ENCODE measurements around the gene FAM216B. TPM values are rescaled to one million over a fixed set of nuclear protein-coding genes. Genes with fewer than 3 reads are reported as not detected.

The FAM216B gene
- total RNA-seq, 1 experiment from 2014 or later = not detected

- Histone ChIP-seq H3K4me1 (ENCODE audit: insufficient read depth, low read length, poor library complexity, severe bottlenecking) (no peaks in the 10 kb centered on the region), H3K27me3 (replicated peaks; ENCODE audit: insufficient read depth, low read depth, low read length, poor library complexity) (no peaks in the 10 kb centered on the region), H3K9me3 (ENCODE audit: low read depth, low read length, poor library complexity, severe bottlenecking) (no peaks in the 10 kb centered on the region), H3K4me3 (ENCODE audit: low read depth, low read length, poor library complexity, severe bottlenecking) (no peak overlapping the region), H3K36me3 (ENCODE audit: insufficient read depth, low read length, poor library complexity, severe bottlenecking) (no peaks in the 10 kb centered on the region), H3K27ac (ENCODE audit: low read depth, low read length, poor library complexity, severe bottlenecking) (no peak overlapping the region)
- no peak for DNase-seq (ENCODE audit: low spot score)
- TF ChIP-seq, protein P1, sequence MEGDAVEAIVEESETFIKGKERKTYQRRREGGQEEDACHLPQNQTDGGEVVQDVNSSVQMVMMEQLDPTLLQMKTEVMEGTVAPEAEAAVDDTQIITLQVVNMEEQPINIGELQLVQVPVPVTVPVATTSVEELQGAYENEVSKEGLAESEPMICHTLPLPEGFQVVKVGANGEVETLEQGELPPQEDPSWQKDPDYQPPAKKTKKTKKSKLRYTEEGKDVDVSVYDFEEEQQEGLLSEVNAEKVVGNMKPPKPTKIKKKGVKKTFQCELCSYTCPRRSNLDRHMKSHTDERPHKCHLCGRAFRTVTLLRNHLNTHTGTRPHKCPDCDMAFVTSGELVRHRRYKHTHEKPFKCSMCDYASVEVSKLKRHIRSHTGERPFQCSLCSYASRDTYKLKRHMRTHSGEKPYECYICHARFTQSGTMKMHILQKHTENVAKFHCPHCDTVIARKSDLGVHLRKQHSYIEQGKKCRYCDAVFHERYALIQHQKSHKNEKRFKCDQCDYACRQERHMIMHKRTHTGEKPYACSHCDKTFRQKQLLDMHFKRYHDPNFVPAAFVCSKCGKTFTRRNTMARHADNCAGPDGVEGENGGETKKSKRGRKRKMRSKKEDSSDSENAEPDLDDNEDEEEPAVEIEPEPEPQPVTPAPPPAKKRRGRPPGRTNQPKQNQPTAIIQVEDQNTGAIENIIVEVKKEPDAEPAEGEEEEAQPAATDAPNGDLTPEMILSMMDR (conservative IDR thresholded peaks at IDR 0.05; ENCODE audit: low read depth, low read length) = no peak
- no peak for TF ChIP-seq EZH2 (IDR thresholded peaks at IDR 0.05; ENCODE audit: borderline replicate concordance, low read depth, low read length, poor library complexity, severe bottlenecking)
- ChIA-PET POLR2A (ENCODE audit: low non-redundant PET) (no interaction called here), CTCF (no interaction called here)
- intact Hi-C loops (cut with micrococcal nuclease; ENCODE audit: unreplicated experiment) = no loop called here
- no TSS peak for BruUV-seq (replicated peaks)
Measured at GRCh38 chr13:42745655-42746054, 35.7 kb upstream of the FAM216B start.

DNA sequence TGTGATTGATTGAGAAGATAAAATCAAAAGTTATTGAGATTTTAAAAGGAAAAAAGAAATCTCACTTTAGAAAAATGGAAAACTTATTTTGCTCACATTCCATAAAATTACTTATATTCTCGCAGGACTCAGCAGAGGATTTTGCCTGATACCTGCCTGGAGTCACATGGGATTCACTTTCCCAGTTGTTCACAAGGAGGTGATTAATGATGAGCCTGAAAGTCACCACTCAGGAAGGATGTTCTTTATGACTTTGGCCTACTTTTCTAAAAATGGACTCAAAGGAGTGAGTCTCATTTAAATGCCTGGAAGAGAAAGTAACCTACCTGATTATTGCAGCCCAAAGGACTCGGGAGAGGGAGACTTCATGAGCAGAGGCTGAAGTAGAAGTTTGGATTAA, 34.5 kb upstream of the FAM216B start:
- BruUV-seq (replicated peaks) = no TSS peak
- intact Hi-C loops (cut with micrococcal nuclease; ENCODE audit: unreplicated experiment) = no loop called here
- DNase-seq (ENCODE audit: low spot score) = no peak
- TF ChIP-seq, protein P1 (conservative IDR thresholded peaks at IDR 0.05; ENCODE audit: low read depth, low read length) = no peak
- no peak for TF ChIP-seq EZH2 (IDR thresholded peaks at IDR 0.05; ENCODE audit: borderline replicate concordance, low read depth, low read length, poor library complexity, severe bottlenecking)
- H3K27me3 ChIP-seq (replicated peaks; ENCODE audit: insufficient read depth, low read depth, low read length, poor library complexity) = no peaks in the 10 kb centered on the region
- no peaks in the 10 kb centered on the region for H3K4me1 ChIP-seq (ENCODE audit: insufficient read depth, low read length, poor library complexity, severe bottlenecking)
- H3K36me3 ChIP-seq (ENCODE audit: insufficient read depth, low read length, poor library complexity, severe bottlenecking) = no peaks in the 10 kb centered on the region
- CTCF ChIA-PET = no interaction called here
- no peaks in the 10 kb centered on the region for H3K9me3 ChIP-seq (ENCODE audit: low read depth, low read length, poor library complexity, severe bottlenecking)
- H3K4me3 ChIP-seq (ENCODE audit: low read depth, low read length, poor library complexity, severe bottlenecking) = no peak overlapping the region
- H3K27ac ChIP-seq (ENCODE audit: low read depth, low read length, poor library complexity, severe bottlenecking) = no peak overlapping the region
- POLR2A ChIA-PET (ENCODE audit: low non-redundant PET) = no interaction called here

DNA sequence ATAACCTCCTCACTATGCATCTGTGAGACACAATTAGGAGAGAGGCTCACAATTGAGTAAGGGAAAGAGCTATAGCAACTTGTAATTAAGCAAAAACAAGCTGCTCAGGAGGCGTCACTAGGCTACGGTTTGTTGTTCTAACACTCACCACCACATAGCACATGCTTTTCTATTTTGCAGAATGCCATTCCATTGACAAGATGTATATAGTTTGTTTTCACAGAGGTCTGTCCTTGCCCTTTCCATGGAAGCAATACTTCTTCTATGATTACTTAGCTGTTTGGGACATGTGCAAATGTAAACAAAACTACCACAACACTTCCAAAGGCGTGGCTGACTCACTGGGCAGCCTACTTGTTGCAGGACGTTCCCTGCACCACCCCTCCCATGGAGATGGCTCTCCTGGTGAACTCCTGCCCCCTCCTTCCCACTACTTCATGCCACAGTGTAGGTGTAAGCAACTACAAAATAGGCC, 33.9 kb upstream of the FAM216B start:
- Histone ChIP-seq H3K4me3 (ENCODE audit: low read depth, low read length, poor library complexity, severe bottlenecking) (no peak overlapping the region), H3K27me3 (replicated peaks; ENCODE audit: insufficient read depth, low read depth, low read length, poor library complexity) (no peaks in the 10 kb centered on the region), H3K27ac (ENCODE audit: low read depth, low read length, poor library complexity, severe bottlenecking) (no peak overlapping the region), H3K9me3 (ENCODE audit: low read depth, low read length, poor library complexity, severe bottlenecking) (no peaks in the 10 kb centered on the region), H3K36me3 (ENCODE audit: insufficient read depth, low read length, poor library complexity, severe bottlenecking) (no peaks in the 10 kb centered on the region), H3K4me1 (ENCODE audit: insufficient read depth, low read length, poor library complexity, severe bottlenecking) (no peaks in the 10 kb centered on the region)
- DNase-seq (ENCODE audit: low spot score) = no peak
- no TSS peak for BruUV-seq (replicated peaks)
- intact Hi-C loops (cut with micrococcal nuclease; ENCODE audit: unreplicated experiment) = no loop called here
- ChIA-PET POLR2A (ENCODE audit: low non-redundant PET) (no interaction called here), CTCF (no interaction called here)
- TF ChIP-seq, protein P1 (conservative IDR thresholded peaks at IDR 0.05; ENCODE audit: low read depth, low read length) = no peak
- no peak for TF ChIP-seq EZH2 (IDR thresholded peaks at IDR 0.05; ENCODE audit: borderline replicate concordance, low read depth, low read length, poor library complexity, severe bottlenecking)
